ENCODE results near the gene WDFY4. TPM values are rescaled to one million over a fixed set of nuclear protein-coding genes. Genes with fewer than 3 reads are reported as not detected.

WDFY4 gene
- polyA plus RNA-seq, 1 of the 3 experiments (the other 2 are of a cell fraction) = not detected

GRCh38 chr10:48931188-48931587 lies 246.5 kb downstream of the WDFY4 start:
- no peak overlapping the region for H3K27ac ChIP-seq (ENCODE audit: low read depth in 2 of 2, low read length in 1 of 2)
- no peaks in the 10 kb centered on the region for H3K36me3 ChIP-seq (replicated peaks in 1 of 2; ENCODE audit: control insufficient read depth in 1 of 2, insufficient read depth in 2 of 2, low read length in 1 of 2)
- H3K4me3 ChIP-seq (ENCODE audit: low read depth in 2 of 2, low read length in 1 of 2) = no peak overlapping the region
- no peaks in the 10 kb centered on the region for H3K9me2 ChIP-seq
- peaks cover 0 to 2% of the 10 kb centered on the region in 2 experiments; a peak in 1 of 4 replicates for H3K4me1 ChIP-seq (ENCODE audit: control insufficient read depth in 1 of 2, insufficient read depth in 2 of 2, low read depth in 1 of 2, low read length in 1 of 2)
- ChIA-PET CTCF (no interaction called here), POLR2A (no interaction called here)
- no peaks in the 10 kb centered on the region for H3K79me2 ChIP-seq (ENCODE audit: insufficient read depth)
- H4K20me1 ChIP-seq (ENCODE audit: insufficient read depth) = no peaks in the 10 kb centered on the region
- H3K9ac ChIP-seq = no peak overlapping the region
- no peaks in the 10 kb centered on the region for H3K9me3 ChIP-seq
- no peaks in the 10 kb centered on the region for H3K27me3 ChIP-seq (ENCODE audit: insufficient read depth)
- H3K4me2 ChIP-seq = no peak overlapping the region
- DNase-seq = no peak
- no peak overlapping the region for H2AFZ ChIP-seq (ENCODE audit: low read depth)
- WGBS (ENCODE audit: low lambda C conversion rate) = 35% methylated on average over 4 of the region's 4 CpGs
- TF ChIP-seq TCF12 (IDR thresholded peaks at IDR 0.05) (no peak), PBX3 (IDR thresholded peaks at IDR 0.05) (no peak), USF2 (IDR thresholded peaks at IDR 0.05; ENCODE audit: borderline replicate concordance, low read depth, low read length) (no peak), MXI1 (IDR thresholded peaks at IDR 0.05; ENCODE audit: low read depth, low read length) (no peak), IRF3 (IDR thresholded peaks at IDR 0.05; ENCODE audit: low read depth, low read length) (no peak), CHD2 (IDR thresholded peaks at IDR 0.05; ENCODE audit: low read length, partially characterized antibody) (no peak), ZBTB33 (IDR thresholded peaks at IDR 0.05; ENCODE audit: borderline replicate concordance, low read depth) (no peak), RAD21 (IDR thresholded peaks at IDR 0.05; ENCODE audit: low read length) (no peak), RFX5 (IDR thresholded peaks at IDR 0.05; ENCODE audit: low read length) (no peak), JUND (IDR thresholded peaks at IDR 0.05) (no peak), TAF1 (IDR thresholded peaks at IDR 0.05; ENCODE audit: borderline replicate concordance, low read depth, low read length) (no peak), EP300 (IDR thresholded peaks at IDR 0.05; ENCODE audit: borderline replicate concordance in 1 of 2, low read depth in 1 of 2, low read length in 1 of 2) (no peak)
- no peaks in the 10 kb centered on the region for H3F3A ChIP-seq (replicated peaks; ENCODE audit: insufficient read depth)
